ENCODE measurements around the gene BEX3. TPM values are rescaled to one million over a fixed set of nuclear protein-coding genes. Genes with fewer than 3 reads are reported as not detected.

BEX3 gene
- 129 and 154 TPM in 2 replicates for total RNA-seq (2014; rRNA removed; shearing (Covaris generic))
- 300 and 313 TPM in 2 replicates for polyA plus RNA-seq (2016; fragmentation: Nextera tagmentation; extraction: Ambion mirVana)

GRCh38 chrX:103376118-103376978 lies at the start of gene BEX3:
BEX3 (plus strand) TSS chrX:103376538; CDS start chrX:103377522, 984 bp downstream.
- peak; percentile 68 for DNase-seq
- in situ Hi-C loops (cut with MboI) = no loop called here

DNA sequence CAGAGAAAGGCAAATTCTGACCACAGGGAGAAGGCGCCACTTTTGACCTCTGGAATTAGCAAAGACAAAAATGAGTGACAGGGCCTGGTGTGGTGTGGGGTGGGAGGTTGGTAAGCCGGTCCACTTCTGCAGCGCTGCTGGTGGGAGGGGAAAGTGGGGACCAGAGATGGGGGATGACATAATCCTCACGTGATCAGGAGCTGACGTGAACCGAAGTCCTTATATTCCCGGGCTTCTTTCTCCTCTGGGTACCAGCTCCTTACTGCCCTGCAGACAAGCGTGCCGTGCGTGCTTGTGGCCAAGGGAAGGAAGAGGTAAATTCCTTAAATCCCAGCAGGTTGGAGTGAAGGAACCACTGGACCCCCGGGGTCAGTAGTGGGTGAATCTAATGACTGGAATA lies 46.3 kb upstream of the BEX3 start, which contains the start of gene TCEAL7:
Gene TCEAL7, plus strand, starts transcription at position 249 of the 400 bp plus-strand sequence. CDS start 1,165 bp downstream, outside the sequence.
- H3K4me1 ChIP-seq (ENCODE audit: insufficient read depth) = no peaks in the 10 kb centered on the region
- H3F3A ChIP-seq (ENCODE audit: insufficient read depth) = no peaks in the 10 kb centered on the region
- no peaks in the 10 kb centered on the region for H4K20me1 ChIP-seq (ENCODE audit: insufficient read depth)
- TF ChIP-seq EZH2 (IDR thresholded peaks at IDR 0.05; ENCODE audit: insufficient read depth, poor library complexity, severe bottlenecking) = no peak
- H3K27me3 ChIP-seq (replicated peaks; ENCODE audit: insufficient read depth) = no peaks in the 10 kb centered on the region
- no peaks in the 10 kb centered on the region for H3K9me3 ChIP-seq (ENCODE audit: low read depth)
- H3K9ac ChIP-seq = peak within 1 kb of the TSS; percentile 73
- H3K27ac ChIP-seq = no peak within 1 kb of the TSS
- DNase-seq = peak; percentile 55
- no peaks in the 10 kb centered on the region for H3K9me2 ChIP-seq (ENCODE audit: insufficient read depth)
- in situ Hi-C loops (cut with MboI) = no loop called here
- peak within 1 kb of the TSS; percentile 70 for H3K4me3 ChIP-seq
- WGBS, 2 experiments (ENCODE audit: low coverage in 1 of 2, low lambda C conversion rate in 2 of 2, missing lambda C conversion rate in 2 of 2) = 2 to 6% methylated on average over 7 to 10 of the region's 11 CpGs
- H3K36me3 ChIP-seq (ENCODE audit: low read depth) = no peaks in the 10 kb centered on the region
- H3K4me2 ChIP-seq (ENCODE audit: unreplicated experiment) = peak within 1 kb of the TSS; percentile 86
- H3K79me2 ChIP-seq (ENCODE audit: insufficient read depth) = no peaks in the 10 kb centered on the region
- H2AFZ ChIP-seq = peak within 1 kb of the TSS; percentile 94

More at GRCh38 chrX:103376118-103376978, at the start of gene BEX3:
- Histone ChIP-seq H3K9ac (peak within 1 kb of the TSS; percentile 94), H3K79me2 (ENCODE audit: insufficient read depth) (peaks cover 12% of the 10 kb centered on the region), H3K4me3 (peak within 1 kb of the TSS; percentile 89), H3K27ac (peak within 1 kb of the TSS; percentile 70), H3K9me2 (ENCODE audit: insufficient read depth) (no peaks in the 10 kb centered on the region), H3K27me3 (replicated peaks; ENCODE audit: insufficient read depth) (no peaks in the 10 kb centered on the region), H2AFZ (peak within 1 kb of the TSS; percentile 88), H4K20me1 (ENCODE audit: insufficient read depth) (no peaks in the 10 kb centered on the region), H3F3A (ENCODE audit: insufficient read depth) (peaks cover 19% of the 10 kb centered on the region; the same call in 1 of the 2 replicates), H3K4me2 (ENCODE audit: unreplicated experiment) (peak within 1 kb of the TSS; percentile 79), H3K4me1 (ENCODE audit: insufficient read depth) (peaks cover 20% of the 10 kb centered on the region), H3K9me3 (ENCODE audit: low read depth) (no peaks in the 10 kb centered on the region), H3K36me3 (ENCODE audit: low read depth) (no peaks in the 10 kb centered on the region)
- 11 to 41% methylated on average over 5 to 22 of the region's 62 CpGs for WGBS, 2 experiments (ENCODE audit: low coverage in 1 of 2, low lambda C conversion rate in 2 of 2, missing lambda C conversion rate in 2 of 2)
- TF ChIP-seq EZH2phosphoT487 (IDR thresholded peaks at IDR 0.05; ENCODE audit: insufficient read depth, low read depth) = no peak
- TF ChIP-seq EZH2 (IDR thresholded peaks at IDR 0.05; ENCODE audit: insufficient read depth, poor library complexity, severe bottlenecking) = no peak

DNA sequence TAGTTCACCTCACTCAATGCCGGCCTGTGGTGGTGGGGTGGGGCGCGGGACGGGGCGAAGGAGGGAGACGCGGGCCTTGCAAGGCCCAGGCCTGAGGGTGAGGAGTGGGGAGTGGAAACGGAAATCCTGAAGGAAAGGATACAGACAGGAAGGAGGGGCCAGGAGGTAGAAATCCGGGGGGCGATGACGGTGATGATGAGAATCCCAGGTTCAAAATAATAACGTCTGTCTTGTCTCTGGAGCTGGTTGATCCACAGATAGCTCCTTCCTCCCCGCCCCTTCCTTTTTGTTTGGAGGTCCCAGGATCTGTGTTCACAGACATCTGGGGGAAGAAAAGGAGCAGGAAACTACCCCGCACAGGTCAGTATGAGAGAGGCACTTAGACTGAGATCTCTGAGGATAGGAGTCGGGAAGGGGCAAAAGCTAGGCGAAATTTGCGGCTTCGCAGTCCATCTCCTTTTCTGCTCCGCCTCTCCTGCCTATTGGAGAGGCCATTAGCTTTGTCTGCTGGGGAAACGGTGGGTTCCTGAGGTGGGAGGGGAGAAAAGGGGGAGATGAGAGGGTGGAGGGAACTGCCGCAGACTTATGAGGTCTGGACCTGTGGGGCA lies 45.6 kb upstream of the BEX3 start:
- in situ Hi-C loops (cut with MboI) = no loop called here

GRCh38 chrX:103338663-103339062 lies 37.7 kb upstream of the BEX3 start:
- Histone ChIP-seq H3K4me2 (ENCODE audit: unreplicated experiment) (no peak overlapping the region), H3K4me3 (no peak overlapping the region), H3K4me1 (ENCODE audit: insufficient read depth) (no peaks in the 10 kb centered on the region), H4K20me1 (ENCODE audit: insufficient read depth) (no peaks in the 10 kb centered on the region), H3K27ac (no peak overlapping the region), H3K27me3 (replicated peaks; ENCODE audit: insufficient read depth) (no peaks in the 10 kb centered on the region), H3K9ac (no peak overlapping the region), H3K9me2 (ENCODE audit: insufficient read depth) (no peaks in the 10 kb centered on the region), H3F3A (ENCODE audit: insufficient read depth) (no peaks in the 10 kb centered on the region), H3K36me3 (ENCODE audit: low read depth) (no peaks in the 10 kb centered on the region), H3K79me2 (ENCODE audit: insufficient read depth) (no peaks in the 10 kb centered on the region), H3K9me3 (ENCODE audit: low read depth) (no peaks in the 10 kb centered on the region), H2AFZ (no peak overlapping the region)
- TF ChIP-seq EZH2 (IDR thresholded peaks at IDR 0.05; ENCODE audit: insufficient read depth, poor library complexity, severe bottlenecking) = no peak
- no peak for TF ChIP-seq EZH2phosphoT487 (IDR thresholded peaks at IDR 0.05; ENCODE audit: insufficient read depth, low read depth)
- no peak for DNase-seq
- in situ Hi-C loops (cut with MboI) = no loop called here
- WGBS, 2 experiments (ENCODE audit: low coverage in 1 of 2, low lambda C conversion rate in 2 of 2, missing lambda C conversion rate in 2 of 2) = 10 to 13% methylated on average over 3 of the region's 3 CpGs

More for the DNA sequence above, 45.6 kb upstream of the BEX3 start:
- H3K27ac ChIP-seq = no peak overlapping the region
- peak overlapping the region; percentile 86 for H3K4me2 ChIP-seq (ENCODE audit: unreplicated experiment)
- TF ChIP-seq EZH2 (IDR thresholded peaks at IDR 0.05; ENCODE audit: insufficient read depth, poor library complexity, severe bottlenecking) = no peak
- no peak for TF ChIP-seq EZH2phosphoT487 (IDR thresholded peaks at IDR 0.05; ENCODE audit: insufficient read depth, low read depth)
- no peaks in the 10 kb centered on the region for H3F3A ChIP-seq (ENCODE audit: insufficient read depth)
- peak overlapping the region; percentile 70 for H3K4me3 ChIP-seq
- no peaks in the 10 kb centered on the region for H4K20me1 ChIP-seq (ENCODE audit: insufficient read depth)
- H3K27me3 ChIP-seq (replicated peaks; ENCODE audit: insufficient read depth) = no peaks in the 10 kb centered on the region
- H3K9me2 ChIP-seq (ENCODE audit: insufficient read depth) = no peaks in the 10 kb centered on the region
- no peaks in the 10 kb centered on the region for H3K9me3 ChIP-seq (ENCODE audit: low read depth)
- H3K9ac ChIP-seq = peak overlapping the region; percentile 73
- WGBS, 2 experiments (ENCODE audit: low coverage in 1 of 2, low lambda C conversion rate in 2 of 2, missing lambda C conversion rate in 2 of 2) = 8 to 25% methylated on average over 8 to 21 of the region's 21 CpGs
- no peaks in the 10 kb centered on the region for H3K79me2 ChIP-seq (ENCODE audit: insufficient read depth)
- H2AFZ ChIP-seq = peak overlapping the region; percentile 94
- peak; percentile 20 for DNase-seq
- H3K4me1 ChIP-seq (ENCODE audit: insufficient read depth) = no peaks in the 10 kb centered on the region
- no peaks in the 10 kb centered on the region for H3K36me3 ChIP-seq (ENCODE audit: low read depth)

Measured in GM23248 (cell line).